HCT116 (cell line): ENCODE measurements around the gene GJB4. TPM values are rescaled to one million over a fixed set of nuclear protein-coding genes. Genes with fewer than 3 reads are reported as not detected.

ENCODE experiments used
- ATAC-seq: fragments of 200-7000 bp; cut with Tn5 transposase; 2 replicates; pipeline ENCODE4 v1.9.1; 2020; ENCODE audit warnings: mild to moderate bottlenecking, moderate library complexity
- BruUV-seq: library from RNA; stranded (reverse); fragments of 400-500 nt; replicated peaks from 2 replicates; lab custom pipeline; 2021; lab: Mats Ljungman, UMichigan
- CTCF ChIA-PET: fragments of 300-600 bp; sonication (Branson Sonifier 250); formaldehyde crosslinking; loops from one replicate; lab custom pipeline; 2021; ENCODE audit warnings: antibody characterized with exemption; lab: Charles Lee
- POLR2A ChIA-PET: fragments of 300-600, 350-600 bp; sonication (Branson Sonifier 250); formaldehyde crosslinking; loops from one replicate; lab custom pipeline; 2021; ENCODE audit warnings: antibody characterized with exemption; lab: Charles Lee
- RAD21 ChIA-PET, 2 experiments: fragments of 300-600 bp; sonication (Branson Sonifier 250); formaldehyde crosslinking; loops; one replicate each; lab custom pipeline; 2023; ENCODE audit warnings: low total read pairs in 2 of 2; ENCODE audit not compliant: uncharacterized antibody in 2 of 2, unreplicated experiment in 2 of 2, low non-redundant PET in 1 of 2; lab: Charles Lee
- DNase-seq: peaks from one replicate; pipeline ENCODE4 v3.0.0-alpha.2; 2010; ENCODE audit warnings: low read depth, low spot score
- H2AFZ ChIP-seq: fragments of 200-600 bp; shearing (Covaris generic), sonication (generic); 2 replicates; pipeline ENCODE4 v1.6.1; 2017; ENCODE audit warnings: low read depth, mixed run types, mixed read lengths, antibody characterized with exemption, low read length; ENCODE audit not compliant: poor library complexity, severe bottlenecking
- H3K27ac ChIP-seq: 2 replicates; pipeline ENCODE4 v1.5.1; 2012; ENCODE audit warnings: low read depth, low read length
- H3K27me3 ChIP-seq: fragments of 200-600 bp; sonication (generic); 2 replicates; pipeline ENCODE4 v1.6.1; 2016; ENCODE audit warnings: mixed run types, low read length, mixed read lengths; ENCODE audit not compliant: insufficient read depth
- H3K36me3 ChIP-seq, 2 experiments: fragments of 200-500 bp in 1 of 2; fragments of 200-600 bp in 1 of 2; sonication (Bioruptor generic) in 1 of 2; sonication (generic) in 1 of 2; 2 replicates each; pipeline versions ENCODE4 v1.5.1 to v1.6.1; 2014 to 2016; ENCODE audit warnings: low read length in 2 of 2, inconsistent platforms in 1 of 2, mixed read lengths in 1 of 2, mixed run types in 1 of 2; ENCODE audit not compliant: insufficient read depth in 2 of 2, control insufficient read depth in 1 of 2
- H3K4me1 ChIP-seq, 2 experiments: fragments of 200-600 bp in 1 of 2; sonication (generic) in 1 of 2; 2 replicates each; pipeline versions ENCODE4 v1.5.1 to v1.6.1; 2012 to 2017; ENCODE audit warnings: low read length in 2 of 2, inconsistent platforms in 1 of 2, mild to moderate bottlenecking in 1 of 2, mixed read lengths in 1 of 2, mixed run types in 1 of 2, moderate library complexity in 1 of 2; ENCODE audit not compliant: insufficient read depth in 2 of 2, control insufficient read depth in 1 of 2
- H3K4me2 ChIP-seq: fragments of 200-600 bp; sonication (generic); 2 replicates; pipeline ENCODE4 v1.6.1; 2017; ENCODE audit warnings: mixed run types, low read length, mixed read lengths
- H3K4me3 ChIP-seq, 2 experiments: fragments of 200-600 bp in 1 of 2; sonication (generic) in 1 of 2; replicated peaks in 1 of 2; 2 replicates each; pipeline ENCODE4 v1.5.1; 2011 to 2016; ENCODE audit warnings: low read length in 2 of 2, control low read depth in 1 of 2, low read depth in 1 of 2, mild to moderate bottlenecking in 1 of 2, mixed read lengths in 1 of 2, mixed run types in 1 of 2
- H3K79me2 ChIP-seq: fragments of 200-600 bp; sonication (generic); 2 replicates; pipeline ENCODE4 v1.6.1; 2017; ENCODE audit warnings: mild to moderate bottlenecking, mixed run types, low read length, moderate library complexity, mixed read lengths; ENCODE audit not compliant: insufficient read depth
- H3K9ac ChIP-seq: fragments of 200-600 bp; sonication (generic); 2 replicates; pipeline ENCODE4 v1.6.1; 2016; ENCODE audit warnings: low read length, mixed read lengths
- H3K9me2 ChIP-seq: fragments of 200-600 bp; sonication (generic), shearing (Covaris generic); 2 replicates; pipeline ENCODE4 v1.6.1; 2017; ENCODE audit warnings: mixed run types, mild to moderate bottlenecking, moderate library complexity; ENCODE audit not compliant: insufficient read depth
- H3K9me3 ChIP-seq, 2 experiments: fragments of 200-500 bp in 1 of 2; fragments of 200-600 bp in 1 of 2; sonication (Bioruptor generic) in 1 of 2; sonication (generic) in 1 of 2; 2 replicates each; pipeline ENCODE4 v1.6.1; 2014 to 2017; ENCODE audit warnings: low read length in 2 of 2, mixed read lengths in 2 of 2, inconsistent platforms in 1 of 2, low read depth in 1 of 2, mild to moderate bottlenecking in 1 of 2, mixed run types in 1 of 2, moderate library complexity in 1 of 2; ENCODE audit not compliant: control insufficient read depth in 1 of 2, insufficient read depth in 1 of 2
- H4K20me1 ChIP-seq: fragments of 200-600 bp; sonication (generic), shearing (Covaris generic); 2 replicates; pipeline ENCODE4 v1.6.1; 2017; ENCODE audit warnings: mixed run types, mild to moderate bottlenecking, moderate library complexity; ENCODE audit not compliant: insufficient read depth
- CBX3 ChIP-seq: IDR thresholded peaks from 2 replicates; pipeline ENCODE4 v1.6.1; 2012; ENCODE audit warnings: low read depth
- CTCF ChIP-seq, 3 experiments: fragments of 200-600 bp in 1 of 3; sonication (generic) in 1 of 3; IDR thresholded peaks in 2 of 3; conservative IDR thresholded peaks in 1 of 3; 2 replicates each; pipeline ENCODE4 v1.5.1; 2012 to 2017; ENCODE audit warnings: low read depth in 2 of 3, low read length in 2 of 3, antibody characterized with exemption in 1 of 3, borderline replicate concordance in 1 of 3, control low read depth in 1 of 3, mild to moderate bottlenecking in 1 of 3, mixed read lengths in 1 of 3, mixed run types in 1 of 3, moderate library complexity in 1 of 3; ENCODE audit not compliant: insufficient read depth in 1 of 3
- EZH2phosphoT487 ChIP-seq: fragments of 200-600 bp; IDR thresholded peaks from 2 replicates; pipeline ENCODE4 v1.6.1; 2018; ENCODE audit warnings: antibody characterized with exemption, borderline replicate concordance
- POLR2AphosphoS5 ChIP-seq: IDR thresholded peaks from 2 replicates; pipeline ENCODE4 v1.6.1; 2011; ENCODE audit warnings: mild to moderate bottlenecking, low read depth, low read length, moderate library complexity
- RAD21 ChIP-seq: IDR thresholded peaks from 2 replicates; pipeline ENCODE4 v1.6.1; 2012; ENCODE audit warnings: low read depth, mild to moderate bottlenecking
- intact Hi-C: fragments of 100-400 bp; cut with micrococcal nuclease; formaldehyde crosslinking; loops from 2 replicates; pipeline ENCODE4 v1.10.0; 2022
- total RNA-seq: library from RNA; stranded (reverse); gene quantifications from one replicate; pipeline ENCODE4 v1.2.1, GENCODE V29; 2021; ENCODE audit not compliant: unreplicated experiment

GJB4 gene
- total RNA-seq, 1 experiment from 2014 or later = 2.0 TPM

GRCh38 chr1:34786521-34787325, 27.2 kb downstream of the GJB4 start:
- intact Hi-C loops = loop anchor here (1.0 kb wide), 2 partner anchors 66 to 80 kb away; no protein-coding TSS in a partner anchor
- ChIA-PET POLR2A (interaction anchor here (1.0 kb wide), 1 partner anchor 44 kb away, joined by 4 read pairs; no protein-coding TSS in a partner anchor), CTCF (interaction anchor here (0.6 to 3.4 kb wide), 8 partner anchors 10 to 982 kb away, joined by 3 to 18 read pairs (median 3); partner anchors contain the start of gene SMIM12), RAD21 (interaction anchor here in 1 of 2 experiments (1.0 kb wide), 1 partner anchor 66 kb away, joined by 3 read pairs; no protein-coding TSS in a partner anchor)
- Histone ChIP-seq H2AFZ (no peak overlapping the region), H3K4me2 (no peak overlapping the region), H3K27me3 (no peaks in the 10 kb centered on the region), H3K27ac (no peak overlapping the region), H3K9ac (no peak overlapping the region), H4K20me1 (no peaks in the 10 kb centered on the region), H3K79me2 (peaks cover 36% of the 10 kb centered on the region), H3K4me3 (no peak overlapping the region), H3K36me3 (peaks cover 4 to 24% of the 10 kb centered on the region in 2 experiments; a peak in 2 of 4 replicates), H3K4me1 (peaks cover 20 to 39% of the 10 kb centered on the region in 2 experiments), H3K9me3 (no peaks in the 10 kb centered on the region), H3K9me2 (no peaks in the 10 kb centered on the region)
- TF ChIP-seq POLR2AphosphoS5 = peak; percentile 75
- TF ChIP-seq CBX3 = no peak
- no peak for TF ChIP-seq RAD21
- peak in 2 of 3 experiments; percentile 81 to 87; a peak in 4 of 6 replicates for TF ChIP-seq CTCF (IDR thresholded peaks at IDR 0.05 in 2 of 3, conservative IDR thresholded peaks at IDR 0.05 in 1 of 3; ENCODE audit: borderline replicate concordance in 1 of 3, insufficient read depth in 1 of 3, low read depth in 2 of 3, low read length in 2 of 3)
- TF ChIP-seq EZH2phosphoT487 = no peak
- BruUV-seq = no TSS peak
- no peak for DNase-seq
- peak; percentile 56 for ATAC-seq
